G401.6 (cell line): ENCODE measurements around the gene GAS6.

Experiments used
- FAIRE-seq: peaks from 2 replicates; lab custom pipeline; 2012; peaks lifted over from hg19 to GRCh38; lab: Jason Lieb, UNC

Gene GAS6

GRCh38 chr13:113887700-113888201, 23.9 kb upstream of the GAS6 start:
- no peak for FAIRE-seq

DNA sequence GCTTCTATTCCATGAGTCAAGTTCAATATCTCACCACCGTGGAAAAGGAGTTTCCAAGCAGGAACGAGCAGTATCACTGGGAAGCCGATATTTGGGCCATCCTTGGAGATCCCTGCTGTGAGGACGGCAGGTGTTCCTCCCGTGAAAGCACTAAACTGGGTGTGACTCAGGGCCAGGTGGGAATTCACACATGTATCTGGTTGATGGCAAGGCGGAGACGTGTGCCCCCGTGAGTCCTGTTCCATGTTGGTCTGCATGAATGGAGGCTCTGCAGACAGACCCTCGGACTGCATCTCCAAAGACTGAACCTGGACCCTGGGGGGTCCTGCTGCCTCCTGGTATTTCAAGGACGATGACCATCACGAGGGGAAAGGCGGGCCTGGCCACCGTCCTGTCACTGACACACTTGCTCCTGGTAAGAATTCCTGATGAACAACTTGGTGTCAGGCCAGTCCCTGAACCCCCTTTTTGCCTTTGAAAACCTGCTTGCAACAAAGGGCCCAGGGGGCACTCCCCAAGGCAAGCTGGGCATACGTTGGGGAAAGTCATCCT, 22.8 kb upstream of the GAS6 start:
- FAIRE-seq: no peak

- no peak for FAIRE-seq
Measured at GRCh38 chr13:113884821-113885220, 20.9 kb upstream of the GAS6 start.

DNA sequence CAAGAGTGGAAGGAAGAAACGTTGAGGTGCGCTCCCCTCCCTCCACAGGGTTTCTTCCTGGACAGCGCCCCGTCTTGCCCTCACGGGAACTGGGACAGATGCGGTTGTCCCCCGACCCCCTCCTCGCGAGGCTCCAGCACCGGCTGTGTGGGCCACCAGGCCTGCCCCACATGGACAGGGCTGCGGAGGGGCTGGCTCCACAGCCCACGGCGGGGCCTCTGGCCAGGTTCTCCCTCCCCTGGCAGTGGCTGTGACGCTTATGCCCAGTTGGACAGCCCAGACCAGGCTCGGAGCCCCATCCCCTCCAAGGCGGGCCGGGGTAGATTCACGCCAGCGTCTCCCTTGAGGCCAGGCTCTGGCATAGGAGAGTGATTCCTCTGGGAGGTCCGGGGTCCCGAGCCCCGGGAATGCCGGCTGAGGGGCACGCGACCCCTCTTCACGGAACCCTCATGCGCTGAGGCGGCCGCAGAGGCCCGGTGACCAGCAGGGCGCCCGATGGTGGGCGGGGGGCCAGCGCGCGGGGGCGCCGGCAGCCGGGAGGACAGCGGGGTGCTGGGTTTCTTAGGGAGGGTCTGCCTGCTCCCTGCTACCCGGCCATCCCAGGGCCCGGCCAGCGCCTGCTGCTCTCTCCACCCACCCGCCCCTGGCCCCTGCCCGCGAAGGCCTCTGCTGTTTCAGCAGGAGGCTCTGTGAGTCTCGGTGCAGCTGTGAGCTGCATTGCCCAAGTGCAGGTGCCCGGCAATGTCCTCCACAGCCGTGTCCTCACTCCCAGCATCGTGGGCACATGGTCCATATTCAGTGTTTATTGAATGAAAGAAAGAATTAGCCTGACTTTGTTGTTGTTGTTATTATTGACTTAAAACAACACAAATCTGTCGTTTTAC, 20.3 kb upstream of the GAS6 start:
- no peak for FAIRE-seq

DNA sequence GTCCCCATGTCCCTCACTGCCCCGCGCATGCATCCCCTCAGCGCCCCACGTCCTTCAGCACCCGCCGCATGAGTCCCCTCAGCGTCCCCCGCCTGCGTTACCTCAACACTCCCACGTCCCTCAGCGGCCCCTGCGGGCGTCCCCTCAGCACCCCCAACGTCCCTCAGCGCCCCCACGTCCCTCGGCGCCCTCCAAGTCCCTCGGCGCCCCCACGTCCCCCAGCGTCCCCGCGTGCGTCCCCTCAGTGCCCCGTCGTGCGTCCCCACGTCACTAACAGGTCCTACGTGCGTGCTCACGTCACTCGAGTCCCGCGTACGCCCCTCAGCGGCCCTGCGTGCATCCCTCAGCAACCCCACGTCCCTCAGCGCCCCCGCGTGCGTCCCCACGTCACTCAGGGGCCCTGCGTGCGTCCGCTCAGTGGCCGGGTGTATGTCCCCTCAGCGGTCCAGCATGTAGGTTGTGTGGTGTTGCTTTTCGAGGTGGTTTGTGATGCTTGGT, 19.5 kb upstream of the GAS6 start:
- no peak for FAIRE-seq

DNA sequence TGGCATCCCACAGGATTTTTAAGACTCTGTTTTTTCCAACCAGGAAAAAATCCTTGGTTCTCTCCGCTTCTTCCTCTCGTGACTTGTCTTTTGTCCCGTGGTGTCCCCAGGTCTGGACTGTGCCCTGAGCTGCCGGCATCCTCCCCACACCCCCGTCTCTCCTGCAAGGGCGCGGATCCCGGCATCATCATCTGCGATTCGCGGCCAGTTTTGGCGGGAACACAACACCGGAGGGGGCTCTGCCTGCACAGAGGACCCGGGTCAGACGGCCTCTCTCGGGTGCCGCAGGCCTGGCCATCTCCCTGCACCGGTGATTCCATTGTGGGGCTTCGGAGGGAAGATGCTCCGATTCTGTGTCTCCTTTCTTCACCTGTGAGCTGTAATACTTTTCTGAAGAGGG, 18.8 kb upstream of the GAS6 start:
- no peak for FAIRE-seq

- no peak for FAIRE-seq
Measured at GRCh38 chr13:113882267-113882630, 18.4 kb upstream of the GAS6 start.

GRCh38 chr13:113881614-113882266, 17.9 kb upstream of the GAS6 start:
- no peak for FAIRE-seq

DNA sequence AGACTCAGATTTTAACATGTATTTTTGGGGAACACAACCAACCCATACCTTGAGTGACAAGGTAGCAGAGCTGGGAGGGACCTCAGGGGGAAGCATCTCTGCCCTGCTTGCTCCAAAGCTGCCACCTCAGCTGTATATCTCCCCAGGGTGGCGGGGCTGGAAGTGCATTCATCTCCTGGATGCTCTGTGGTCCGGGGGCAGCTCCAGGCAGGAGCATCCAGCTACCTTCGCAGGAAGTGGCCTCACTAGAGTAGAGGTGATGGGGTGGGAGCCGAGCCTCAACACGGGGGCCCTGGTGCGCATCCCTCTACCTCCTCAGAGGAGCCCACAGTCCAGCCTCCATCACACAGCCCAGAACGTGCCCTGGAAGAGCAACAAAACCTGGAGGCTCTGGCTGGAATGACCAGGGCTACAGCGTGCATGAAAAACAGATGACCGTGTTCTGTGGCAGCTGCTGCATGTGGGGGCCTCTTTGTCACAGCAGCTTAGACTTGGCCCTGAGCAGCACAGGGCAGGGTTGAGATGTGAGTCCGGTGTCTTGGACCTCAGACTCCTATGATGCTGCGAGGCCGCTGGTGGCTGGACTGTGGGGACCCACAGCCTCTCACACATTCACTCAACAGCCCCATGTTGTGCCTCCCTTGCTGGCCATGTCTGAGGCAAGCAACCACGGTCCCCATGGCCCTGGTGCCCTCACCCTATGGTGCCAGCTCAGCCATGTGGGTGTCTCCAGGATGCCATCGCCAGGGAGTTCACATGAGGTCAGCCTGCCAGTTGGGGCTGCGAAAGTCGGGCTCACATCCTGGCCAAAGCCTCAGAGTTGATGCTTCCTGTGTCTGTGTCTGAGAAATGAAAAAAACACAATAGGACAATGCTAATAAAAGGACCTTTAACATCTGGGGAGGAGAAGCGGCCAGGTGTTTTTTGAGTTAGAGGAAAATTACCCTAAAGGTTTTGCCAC, 17.1 kb upstream of the GAS6 start:
- no peak for FAIRE-seq

- FAIRE-seq: no peak
Measured at GRCh38 chr13:113879494-113880360, 15.9 kb upstream of the GAS6 start.

DNA sequence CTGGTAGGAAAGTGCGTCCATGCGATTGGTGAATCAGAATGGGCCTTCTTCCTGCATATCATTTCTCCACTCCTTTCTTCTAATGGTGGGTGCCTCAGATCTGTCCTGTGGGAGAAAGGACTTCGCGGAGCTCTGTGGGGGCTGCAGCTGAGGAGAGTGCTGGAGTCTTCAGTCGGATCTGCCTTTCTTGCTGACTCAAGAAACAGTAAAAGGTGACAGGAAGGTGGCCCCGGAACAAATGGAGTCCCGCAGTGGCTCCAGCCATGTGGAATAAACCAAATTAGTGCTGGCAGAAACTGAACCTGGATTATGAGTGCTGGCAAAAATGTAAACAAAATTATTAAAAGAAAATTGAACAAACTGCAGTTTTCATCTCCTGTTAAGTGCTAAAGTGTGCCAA, 15.1 kb upstream of the GAS6 start:
- FAIRE-seq: no peak

- no peak for FAIRE-seq
Measured at GRCh38 chr13:113877149-113877990, 13.5 kb upstream of the GAS6 start.

GRCh38 chr13:113876346-113877148, 12.7 kb upstream of the GAS6 start:
- no peak for FAIRE-seq

DNA sequence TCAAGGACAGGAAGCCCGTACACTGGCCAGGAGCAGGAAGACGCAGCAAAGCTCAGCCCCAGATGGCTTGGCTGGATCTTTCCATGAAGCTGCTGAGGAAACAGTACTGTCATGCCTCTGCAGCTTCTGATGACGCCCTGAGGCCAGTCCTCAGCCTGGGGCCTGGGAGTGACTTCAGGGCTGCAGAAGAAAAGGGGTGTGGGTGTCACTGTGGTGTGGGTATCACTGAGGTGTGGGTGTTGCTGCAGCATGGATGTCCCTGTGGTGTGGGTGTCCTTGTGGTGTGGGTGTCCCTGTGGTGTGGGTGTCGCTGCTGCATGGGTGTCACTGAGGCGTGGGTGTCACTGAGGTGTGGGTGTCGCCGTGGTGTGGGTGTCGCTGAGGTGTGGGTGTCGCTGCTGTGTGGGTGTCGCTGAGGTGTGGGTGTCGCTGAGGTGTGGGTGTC, 12.0 kb upstream of the GAS6 start:
- FAIRE-seq: no peak

DNA sequence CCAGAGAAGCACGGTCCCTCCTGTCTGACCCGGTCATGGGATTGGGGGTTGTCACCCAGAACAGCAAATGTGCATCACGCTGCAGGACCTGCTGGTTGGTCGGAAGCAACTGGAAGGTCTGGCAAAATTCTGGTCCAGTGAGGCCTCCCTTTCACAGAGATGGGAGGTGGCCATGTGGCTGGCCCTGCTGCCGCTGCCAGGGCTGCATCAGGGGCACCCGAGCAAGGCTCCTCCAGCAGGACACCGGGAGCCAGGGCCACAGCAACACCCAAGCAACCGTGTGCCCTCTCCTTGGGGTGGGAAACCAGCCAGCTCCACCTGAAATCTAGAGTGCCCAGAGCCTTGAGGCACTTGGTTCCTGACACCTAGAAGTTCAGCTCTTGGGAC, 11.5 kb upstream of the GAS6 start:
- no peak for FAIRE-seq

DNA sequence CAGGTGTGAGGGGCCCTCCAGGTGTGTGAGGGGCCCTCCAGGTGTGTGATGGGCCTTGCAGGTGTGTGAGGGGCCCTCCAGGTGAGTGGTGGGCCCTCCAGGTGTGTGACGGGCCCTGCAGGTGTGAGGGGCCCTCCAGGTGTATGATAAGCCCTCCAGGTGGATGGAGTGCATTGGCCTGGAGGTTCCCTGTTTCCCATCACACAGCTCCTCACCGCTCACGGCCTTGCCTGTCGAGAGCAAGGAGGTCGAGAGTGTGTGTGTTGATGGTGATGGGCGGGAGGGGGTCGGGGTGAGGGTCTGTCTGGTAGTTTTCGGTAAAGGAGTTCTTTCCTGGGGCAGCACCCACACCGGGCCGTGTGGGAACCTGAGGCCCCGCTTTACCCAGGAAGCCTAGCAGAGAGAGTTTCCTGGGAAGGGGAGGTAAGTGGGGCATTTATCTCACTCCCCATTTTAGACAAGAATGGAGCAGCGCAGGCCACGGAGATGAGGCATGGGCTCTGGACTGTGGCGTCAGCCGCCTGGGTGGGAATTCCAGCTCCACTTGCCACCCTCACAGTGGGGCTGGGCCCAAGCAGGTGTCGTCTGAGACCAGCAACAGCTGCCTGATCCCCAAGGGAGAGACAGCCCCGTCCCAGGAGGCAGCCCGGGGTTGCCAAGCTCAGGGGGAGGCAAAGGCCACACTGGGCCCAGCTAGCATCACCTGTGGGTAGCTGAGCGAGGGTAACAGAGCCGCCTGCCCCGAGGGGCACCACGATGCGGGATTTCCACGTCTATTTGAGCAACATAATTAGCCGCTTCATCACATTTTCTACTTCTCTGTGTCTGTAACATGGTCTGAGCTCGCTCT, 10.9 kb upstream of the GAS6 start:
- FAIRE-seq: no peak

DNA sequence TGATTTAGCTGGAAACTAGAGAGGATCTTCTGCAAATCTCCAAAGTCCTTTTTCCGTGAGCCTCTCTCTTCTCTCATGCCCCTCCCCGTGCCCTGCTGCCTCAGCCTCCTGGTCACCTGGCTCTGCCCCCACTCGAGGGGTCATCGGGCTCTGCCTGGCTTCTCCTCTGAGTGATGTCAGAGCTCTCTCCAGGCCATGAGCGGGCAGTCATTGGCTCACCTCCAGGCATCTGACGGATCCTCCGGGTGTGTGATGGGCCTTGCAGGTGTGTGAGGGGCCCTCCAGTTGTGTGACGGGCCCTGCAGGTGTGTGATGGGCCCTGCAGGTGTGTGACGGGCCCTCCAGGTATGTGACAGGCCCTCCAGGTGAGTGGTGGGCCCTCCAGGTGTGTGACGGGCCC, 10.3 kb upstream of the GAS6 start:
- no peak for FAIRE-seq

DNA sequence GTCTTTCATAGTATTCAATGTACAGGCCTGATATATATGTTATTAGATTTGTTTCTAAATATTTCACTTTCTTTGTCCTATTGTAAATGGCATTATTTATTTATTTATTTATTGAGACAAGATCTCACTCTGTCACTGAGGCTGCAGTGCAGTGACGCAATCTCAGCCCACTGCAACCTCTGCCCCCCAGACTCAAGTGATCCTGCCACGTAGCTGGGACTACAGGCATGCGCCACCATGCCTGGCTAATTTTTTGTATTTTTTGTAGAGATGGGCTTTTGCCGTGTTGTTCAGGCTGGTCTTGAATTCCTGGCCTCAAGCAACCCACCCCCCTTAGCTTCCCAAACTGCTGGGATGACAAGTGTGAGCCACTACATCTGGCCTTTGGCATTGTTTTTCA, 5.4 kb upstream of the GAS6 start:
- no peak for FAIRE-seq
